Lower lobe of right lung (tissue), 2 donors: ENCODE measurements around the gene ZMYND11. TPM values are rescaled to one million over a fixed set of nuclear protein-coding genes. Genes with fewer than 3 reads are reported as not detected.

Source experiments
- ATAC-seq, 2 donors: fragments of 200-7000 bp; cut with Tn5 transposase; one replicate each; pipeline ENCODE4 v1.9.1; 2020 to 2022; ENCODE audit warnings: mild to moderate bottlenecking in 2 of 2, moderate library complexity in 2 of 2
- DNase-seq: peaks from one replicate; pipeline ENCODE4 v3.0.0-alpha.2; 2020
- H3K27ac ChIP-seq: fragments of 200-600 bp; one replicate; pipeline ENCODE4 v1.8.0; 2022
- H3K27me3 ChIP-seq: fragments of 200-600 bp; one replicate; pipeline ENCODE4 v1.8.0; 2022; ENCODE audit warnings: low read depth
- H3K36me3 ChIP-seq: fragments of 200-600 bp; one replicate; pipeline ENCODE4 v1.8.0; 2022; ENCODE audit warnings: mild to moderate bottlenecking
- H3K4me1 ChIP-seq: fragments of 200-600 bp; one replicate; pipeline ENCODE4 v1.8.0; 2022
- H3K4me3 ChIP-seq: fragments of 200-600 bp; one replicate; pipeline ENCODE4 v1.8.0; 2022; ENCODE audit warnings: mild to moderate bottlenecking
- H3K9me3 ChIP-seq: fragments of 200-600 bp; one replicate; pipeline ENCODE4 v1.8.0; 2022
- CTCF ChIP-seq: fragments of 200-600 bp; IDR thresholded peaks from one replicate; pipeline ENCODE4 v1.8.0; 2022; ENCODE audit warnings: antibody characterized with exemption, mild to moderate bottlenecking
- intact Hi-C: fragments of 100-400 bp; cut with DNase I; formaldehyde crosslinking; loops from one replicate; pipeline ENCODE4 v1.11.0; 2022
- total RNA-seq: library from RNA; stranded (reverse); fragmentation: NEBNext Ultra II Directional; extraction: Animal tissue kit (Norgen Biotek cat#: 25700); gene quantifications from one replicate; pipeline ENCODE4 v1.2.1, GENCODE V29; 2021
- donor health status: DM: no; HTN: yes; CAD: no; lungs with severe emphysema.

ZMYND11 gene
- total RNA-seq, 1 donor from 2014 or later = 68.9 TPM

GRCh38 chr10:227014-227413 lies 91.8 kb downstream of the ZMYND11 start:
- Histone ChIP-seq H3K4me3 (no peak overlapping the region), H3K27ac (no peak overlapping the region), H3K36me3 (no peaks in the 10 kb centered on the region), H3K4me1 (peaks cover 3% of the 10 kb centered on the region), H3K27me3 (no peaks in the 10 kb centered on the region), H3K9me3 (no peaks in the 10 kb centered on the region)
- intact Hi-C loops = no loop called here
- ATAC-seq (peak in 1 of 2 donors; percentile 56), DNase-seq (no peak)
- no peak for TF ChIP-seq CTCF

DNA sequence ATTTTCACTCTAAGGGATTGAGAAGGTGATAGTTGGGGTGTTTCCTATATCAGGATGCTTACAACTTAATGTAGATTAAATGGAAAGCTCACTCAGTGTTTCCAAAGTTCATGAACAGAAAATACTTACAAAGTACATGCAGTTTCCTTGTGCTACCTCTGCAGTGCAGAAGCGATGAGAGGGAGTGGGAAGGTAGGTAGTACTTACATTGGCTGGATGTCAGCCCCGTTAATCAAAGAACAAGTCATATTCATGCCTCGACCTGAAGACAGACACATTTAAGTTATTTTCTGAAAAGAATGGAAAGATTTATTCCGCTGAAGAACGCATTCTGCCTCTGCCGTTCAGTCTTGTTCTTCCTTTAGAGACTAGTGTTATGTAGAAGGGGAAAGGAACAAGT lies 93.1 kb downstream of the ZMYND11 start:
- H3K36me3 ChIP-seq = no peaks in the 10 kb centered on the region
- no peaks in the 10 kb centered on the region for H3K27me3 ChIP-seq
- H3K4me1 ChIP-seq = peaks cover 3% of the 10 kb centered on the region
- intact Hi-C loops = no loop called here
- DNase-seq (no peak), ATAC-seq (no peak)
- TF ChIP-seq CTCF = no peak
- no peak overlapping the region for H3K27ac ChIP-seq
- no peaks in the 10 kb centered on the region for H3K9me3 ChIP-seq
- no peak overlapping the region for H3K4me3 ChIP-seq

DNA sequence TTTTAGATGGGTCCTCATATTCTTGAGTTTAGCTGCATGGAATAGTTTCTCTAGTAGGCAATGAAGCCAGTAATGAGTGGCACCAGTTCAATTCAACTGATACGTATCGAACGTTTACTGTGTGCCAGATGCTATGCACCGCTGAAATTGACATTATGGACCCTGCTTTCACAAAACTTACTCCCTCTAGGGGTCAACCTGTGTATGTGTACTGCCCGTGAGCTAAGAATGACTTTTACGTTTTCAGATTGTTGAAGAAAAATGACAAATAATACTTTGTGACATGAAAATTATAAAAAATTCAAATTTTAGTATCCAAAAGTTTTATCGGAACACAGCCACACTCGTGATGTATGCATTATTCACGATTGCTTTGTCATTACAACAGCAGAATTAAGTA lies 95.5 kb downstream of the ZMYND11 start:
- Histone ChIP-seq H3K27ac (no peak overlapping the region), H3K27me3 (no peaks in the 10 kb centered on the region), H3K36me3 (no peaks in the 10 kb centered on the region), H3K9me3 (no peaks in the 10 kb centered on the region), H3K4me3 (no peak overlapping the region), H3K4me1 (peaks cover 10% of the 10 kb centered on the region)
- intact Hi-C loops = no loop called here
- DNase-seq = no peak
- no peak for ATAC-seq
- TF ChIP-seq CTCF = peak; percentile 36

GRCh38 chr10:232061-232460 lies 96.8 kb downstream of the ZMYND11 start:
- H3K4me1 ChIP-seq = peaks cover 10% of the 10 kb centered on the region
- ATAC-seq = no peak
- intact Hi-C loops = no loop called here

DNA sequence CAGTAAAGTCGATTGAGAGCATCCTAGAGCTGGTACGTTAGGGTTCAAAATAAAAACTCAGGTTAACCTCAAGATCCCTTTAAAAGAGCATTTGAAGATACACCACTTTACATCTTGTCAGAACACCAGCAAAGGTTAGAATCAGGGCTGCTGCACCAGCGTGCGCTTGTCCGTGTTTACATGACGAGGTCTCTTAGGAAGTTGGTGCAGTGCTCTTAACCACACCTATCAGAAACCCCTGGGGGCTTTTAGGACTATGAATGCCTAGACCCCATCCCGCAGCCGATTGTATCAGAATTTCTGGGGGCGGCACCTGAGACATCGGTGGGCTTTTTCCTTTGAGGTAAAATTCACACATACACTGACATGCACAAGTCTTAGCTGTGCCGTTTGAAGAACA lies 97.6 kb downstream of the ZMYND11 start:
- ATAC-seq = no peak
- intact Hi-C loops = no loop called here
- no peak for TF ChIP-seq CTCF
- Histone ChIP-seq H3K36me3 (peaks cover 13% of the 10 kb centered on the region), H3K9me3 (no peaks in the 10 kb centered on the region), H3K27me3 (no peaks in the 10 kb centered on the region), H3K4me3 (no peak overlapping the region), H3K4me1 (peaks cover 7% of the 10 kb centered on the region), H3K27ac (no peak overlapping the region)
- no peak for DNase-seq

More at GRCh38 chr10:232061-232460, 96.8 kb downstream of the ZMYND11 start:
- Histone ChIP-seq H3K9me3 (no peaks in the 10 kb centered on the region), H3K4me3 (no peak overlapping the region), H3K27me3 (no peaks in the 10 kb centered on the region), H3K36me3 (peaks cover 5% of the 10 kb centered on the region), H3K27ac (no peak overlapping the region)
- TF ChIP-seq CTCF = no peak
- no peak for DNase-seq
